WERI-Rb-1 (cell line): ENCODE measurements around the gene ADGRL3.

ENCODE experiments used
- DNase-seq: peaks from one replicate; pipeline ENCODE4 v3.0.0-alpha.2; 2020
- H3K27ac ChIP-seq: fragments of 250-450 bp; sonication (Bioruptor Pico); 2 replicates; pipeline ENCODE4 v1.5.1; 2020; ENCODE audit warnings: mild to moderate bottlenecking, moderate library complexity
- H3K27me3 ChIP-seq: fragments of 250-450 bp; sonication (Bioruptor Pico); 2 replicates; pipeline ENCODE4 v1.5.1; 2021; ENCODE audit warnings: mild to moderate bottlenecking, low read depth, moderate library complexity; ENCODE audit not compliant: insufficient read depth, severe bottlenecking
- H3K36me3 ChIP-seq: fragments of 250-450 bp; sonication (Bioruptor Pico); 2 replicates; pipeline ENCODE4 v1.5.1; 2020; ENCODE audit warnings: mild to moderate bottlenecking, moderate library complexity
- H3K4me3 ChIP-seq: 2 replicates; pipeline ENCODE4 v1.5.1; 2011; ENCODE audit warnings: low read depth, mild to moderate bottlenecking, control low read depth, low read length
- H3K9me3 ChIP-seq: fragments of 250-450 bp; sonication (Bioruptor Pico); 2 replicates; pipeline ENCODE4 v1.5.1; 2021; ENCODE audit warnings: mild to moderate bottlenecking, moderate library complexity; ENCODE audit not compliant: severe bottlenecking
- TF ChIP-seq, protein P1 (sequence below): IDR thresholded peaks from 2 replicates; pipeline ENCODE4 v1.5.1; 2011; ENCODE audit warnings: low read depth, mild to moderate bottlenecking, control low read depth, inconsistent platforms, low read length

The ADGRL3 gene

DNA sequence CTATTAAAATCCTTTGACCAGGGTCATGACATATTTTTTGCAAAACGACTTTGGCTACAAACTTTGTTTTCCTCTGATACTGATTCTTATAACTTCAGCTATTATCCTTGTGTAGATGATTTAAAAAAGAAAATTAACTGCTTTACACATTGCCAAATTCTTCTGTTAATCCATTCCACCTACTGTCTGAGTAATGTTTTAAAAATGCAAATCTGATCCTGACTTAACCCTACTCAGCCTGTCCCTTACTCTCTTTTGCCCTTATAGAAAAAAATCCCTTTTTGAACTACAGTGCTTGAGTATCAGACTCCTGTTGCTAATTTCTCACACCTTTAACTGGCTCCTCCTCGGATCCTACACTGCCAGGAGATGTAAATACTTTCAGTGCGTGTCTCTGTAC lies 723.1 kb downstream of the ADGRL3 start:
- TF ChIP-seq, protein P1, sequence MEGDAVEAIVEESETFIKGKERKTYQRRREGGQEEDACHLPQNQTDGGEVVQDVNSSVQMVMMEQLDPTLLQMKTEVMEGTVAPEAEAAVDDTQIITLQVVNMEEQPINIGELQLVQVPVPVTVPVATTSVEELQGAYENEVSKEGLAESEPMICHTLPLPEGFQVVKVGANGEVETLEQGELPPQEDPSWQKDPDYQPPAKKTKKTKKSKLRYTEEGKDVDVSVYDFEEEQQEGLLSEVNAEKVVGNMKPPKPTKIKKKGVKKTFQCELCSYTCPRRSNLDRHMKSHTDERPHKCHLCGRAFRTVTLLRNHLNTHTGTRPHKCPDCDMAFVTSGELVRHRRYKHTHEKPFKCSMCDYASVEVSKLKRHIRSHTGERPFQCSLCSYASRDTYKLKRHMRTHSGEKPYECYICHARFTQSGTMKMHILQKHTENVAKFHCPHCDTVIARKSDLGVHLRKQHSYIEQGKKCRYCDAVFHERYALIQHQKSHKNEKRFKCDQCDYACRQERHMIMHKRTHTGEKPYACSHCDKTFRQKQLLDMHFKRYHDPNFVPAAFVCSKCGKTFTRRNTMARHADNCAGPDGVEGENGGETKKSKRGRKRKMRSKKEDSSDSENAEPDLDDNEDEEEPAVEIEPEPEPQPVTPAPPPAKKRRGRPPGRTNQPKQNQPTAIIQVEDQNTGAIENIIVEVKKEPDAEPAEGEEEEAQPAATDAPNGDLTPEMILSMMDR = no peak
- Histone ChIP-seq H3K27ac (no peak overlapping the region), H3K9me3 (no peaks in the 10 kb centered on the region), H3K27me3 (no peaks in the 10 kb centered on the region), H3K4me3 (no peak overlapping the region), H3K36me3 (no peaks in the 10 kb centered on the region)
- DNase-seq = no peak

DNA sequence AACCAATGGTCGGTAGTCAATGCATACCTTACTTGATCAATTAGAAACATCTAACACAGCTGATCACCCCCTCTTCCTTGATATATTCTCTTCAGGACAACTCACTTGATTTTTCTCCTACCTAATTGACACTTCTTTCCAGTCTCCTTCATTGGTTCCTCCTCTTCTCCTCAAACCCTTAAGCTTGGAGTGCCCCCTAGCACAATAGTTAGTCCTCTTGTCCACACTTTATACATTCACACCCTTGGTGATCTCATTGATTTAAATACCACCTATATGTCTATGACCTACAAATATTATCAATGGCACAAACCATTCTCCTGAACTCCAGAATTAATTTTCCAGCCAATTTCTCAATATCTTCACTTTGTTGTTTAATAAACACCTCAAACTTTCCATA lies 724.0 kb downstream of the ADGRL3 start:
- Histone ChIP-seq H3K27me3 (no peaks in the 10 kb centered on the region), H3K36me3 (no peaks in the 10 kb centered on the region), H3K9me3 (no peaks in the 10 kb centered on the region), H3K4me3 (no peak overlapping the region), H3K27ac (no peak overlapping the region)
- TF ChIP-seq, protein P1 = no peak
- DNase-seq = no peak

DNA sequence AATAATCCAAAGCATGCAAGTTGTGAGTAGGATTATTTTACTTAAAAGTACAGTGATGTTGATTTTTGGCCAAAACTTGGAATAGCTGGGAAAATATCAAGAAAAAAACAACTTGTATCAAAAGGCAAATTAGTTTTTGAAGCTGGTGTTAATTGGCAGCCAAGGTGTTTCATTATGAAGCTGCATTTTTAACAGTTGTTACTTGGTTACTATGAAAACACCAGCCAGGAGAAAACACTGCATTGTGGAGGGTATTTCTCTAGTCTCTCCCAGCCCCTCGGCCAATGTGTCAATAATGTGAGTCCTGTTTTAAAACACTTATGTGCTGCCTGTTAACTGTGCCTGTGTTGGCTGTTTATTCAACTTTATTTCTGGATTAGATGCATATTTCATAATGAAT lies 733.4 kb downstream of the ADGRL3 start:
- TF ChIP-seq, protein P1 = no peak
- no peak for DNase-seq
- Histone ChIP-seq H3K27ac (no peak overlapping the region), H3K27me3 (no peaks in the 10 kb centered on the region), H3K4me3 (no peak overlapping the region), H3K9me3 (no peaks in the 10 kb centered on the region), H3K36me3 (no peaks in the 10 kb centered on the region)

DNA sequence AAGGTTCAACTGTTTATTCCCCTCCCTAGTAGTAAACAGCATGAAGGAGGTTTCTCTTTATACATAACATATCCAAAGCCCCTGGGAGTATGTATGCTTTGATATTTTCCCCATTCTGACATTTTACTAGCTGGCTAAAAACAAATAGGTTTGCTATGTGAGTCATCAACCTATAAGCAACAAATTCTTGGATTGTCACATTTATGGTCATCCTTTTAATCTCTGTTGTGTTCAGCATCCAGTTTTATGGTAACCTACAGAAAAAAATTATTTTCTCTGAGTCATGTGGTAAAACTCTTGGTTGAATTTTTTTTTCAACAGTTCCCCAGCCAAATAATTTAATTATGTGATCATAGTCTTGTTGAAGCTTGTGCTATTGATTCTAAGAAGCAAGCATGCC lies 734.1 kb downstream of the ADGRL3 start:
- no peak overlapping the region for H3K4me3 ChIP-seq
- no peaks in the 10 kb centered on the region for H3K9me3 ChIP-seq
- no peak overlapping the region for H3K27ac ChIP-seq
- H3K36me3 ChIP-seq = no peaks in the 10 kb centered on the region
- DNase-seq = no peak
- TF ChIP-seq, protein P1 = no peak
- H3K27me3 ChIP-seq = no peaks in the 10 kb centered on the region

DNA sequence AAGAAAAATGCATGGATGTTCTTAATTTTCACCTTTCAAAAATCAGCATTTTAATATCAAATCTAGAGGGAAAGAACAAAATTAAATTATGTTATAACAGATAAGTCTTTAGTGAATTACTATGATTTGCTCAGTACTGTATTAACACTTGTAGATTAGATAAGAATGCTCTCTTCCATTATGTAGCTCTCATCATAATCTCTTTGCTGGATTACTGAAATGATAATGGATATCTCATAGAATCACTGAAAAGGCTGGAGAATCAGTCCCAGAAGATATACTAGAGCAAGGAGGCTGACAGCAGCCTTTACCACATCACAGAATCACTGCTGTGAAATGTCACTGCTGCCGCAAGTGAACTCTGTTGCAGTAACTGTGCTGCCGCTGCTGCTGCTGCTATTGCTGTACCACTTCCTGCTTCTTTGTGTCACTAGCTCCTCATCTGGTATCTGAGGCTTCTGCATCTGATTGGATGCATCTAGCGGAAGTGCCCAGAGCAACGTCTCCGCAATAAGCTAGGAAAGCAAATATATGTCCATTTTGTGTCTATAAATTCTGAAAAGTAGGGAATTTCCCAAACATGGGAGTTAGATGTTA lies 738.2 kb downstream of the ADGRL3 start:
- no peaks in the 10 kb centered on the region for H3K36me3 ChIP-seq
- H3K27ac ChIP-seq = no peak overlapping the region
- TF ChIP-seq, protein P1 = no peak
- H3K27me3 ChIP-seq = no peaks in the 10 kb centered on the region
- no peak for DNase-seq
- no peaks in the 10 kb centered on the region for H3K9me3 ChIP-seq
- no peak overlapping the region for H3K4me3 ChIP-seq

DNA sequence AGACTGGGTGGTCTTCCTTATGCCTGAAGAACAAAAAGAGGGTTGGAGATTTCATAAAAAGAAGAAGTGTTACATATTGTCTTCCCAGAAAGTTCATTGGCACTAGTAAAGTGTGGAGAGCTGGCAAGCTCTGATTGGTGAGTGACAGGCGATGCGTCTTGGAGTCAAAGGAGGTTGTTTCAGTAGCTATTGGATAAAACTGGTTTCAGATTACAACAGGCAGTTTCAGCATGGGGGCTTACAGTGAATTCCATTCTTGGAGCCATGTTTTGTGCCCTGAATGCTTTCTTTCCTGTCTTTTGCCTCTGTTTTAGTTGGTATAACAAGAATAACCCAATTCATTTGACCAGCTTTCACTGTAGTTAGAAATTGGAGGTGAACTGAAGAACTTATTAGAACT lies 750.5 kb downstream of the ADGRL3 start:
- Histone ChIP-seq H3K27ac (no peak overlapping the region), H3K27me3 (no peaks in the 10 kb centered on the region), H3K36me3 (no peaks in the 10 kb centered on the region), H3K4me3 (no peak overlapping the region), H3K9me3 (no peaks in the 10 kb centered on the region)
- DNase-seq = no peak
- TF ChIP-seq, protein P1 = no peak
